NCI-H345 (cell line): Measurements from ENCODE around the gene SMC6.

Experiments
- DNase-seq: peaks from one replicate; lab custom pipeline; 2025; lab: John Stamatoyannopoulos, UW

The SMC6 gene

DNA sequence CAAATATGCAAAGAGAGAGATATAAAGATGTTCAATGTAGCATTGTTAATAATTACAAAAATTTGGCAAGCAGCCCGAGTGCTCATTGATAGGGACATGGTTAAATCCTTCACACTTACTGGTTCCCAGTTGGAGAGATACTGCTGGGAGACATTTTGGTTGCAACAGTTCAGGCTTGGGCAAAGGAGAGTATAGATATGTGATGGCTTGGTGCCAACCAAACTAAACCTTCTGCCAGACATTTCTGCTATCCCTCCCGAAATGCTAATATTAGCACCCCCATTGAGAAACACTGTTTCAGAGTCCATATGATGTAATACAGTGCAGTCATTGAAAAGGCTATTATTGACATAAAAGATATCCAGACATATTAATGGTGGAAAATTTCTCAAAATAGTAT, 11.8 kb upstream of the SMC6 start:
- DNase-seq, result no peak

GRCh38 chr2:17763641-17764333, 10.2 kb upstream of the SMC6 start:
- no peak for DNase-seq

DNA sequence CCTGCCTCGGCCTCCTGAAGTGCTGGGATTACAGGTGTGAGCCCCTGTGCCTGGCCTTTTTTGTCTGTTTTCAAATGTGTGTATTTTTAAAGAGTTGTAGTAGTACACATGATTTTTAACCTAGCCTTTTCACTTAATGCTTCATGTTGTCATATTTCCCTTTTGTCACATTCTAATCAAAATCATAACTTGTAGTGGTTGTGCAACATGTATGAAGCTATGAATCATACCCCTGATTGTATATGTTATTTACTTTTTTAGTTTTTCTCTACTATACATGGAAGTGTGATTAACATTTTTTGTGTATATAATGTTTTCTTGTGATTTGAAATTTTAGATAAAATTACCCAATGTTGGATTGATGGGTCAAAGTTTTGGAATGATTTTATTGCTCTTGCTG, 8.8 kb upstream of the SMC6 start:
- DNase-seq, result no peak

GRCh38 chr2:17759805-17760204, 6.2 kb upstream of the SMC6 start:
- no peak for DNase-seq

- DNase-seq, result no peak
These were observed 4.5 kb upstream of the SMC6 start for GRCh38 chr2:17758118-17758517.

DNA sequence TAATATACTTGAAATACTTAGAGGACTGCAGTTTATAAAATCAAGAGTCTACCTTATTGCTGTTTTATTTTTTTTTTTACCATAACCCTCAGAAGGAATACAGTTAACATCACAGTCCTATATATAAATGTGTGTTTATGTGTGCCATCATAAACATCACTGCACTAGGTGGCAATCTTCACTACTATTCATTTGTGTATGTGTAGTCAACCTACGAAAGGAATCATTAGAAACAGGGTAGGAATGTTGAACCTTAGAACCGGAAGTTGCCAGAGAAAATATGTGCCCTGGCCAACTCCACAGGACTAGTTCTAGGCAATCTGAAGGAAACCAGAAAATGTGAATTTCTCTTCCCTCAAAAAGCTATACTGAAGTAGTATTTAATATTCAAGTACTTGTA, 3.7 kb upstream of the SMC6 start:
- DNase-seq, result no peak

DNA sequence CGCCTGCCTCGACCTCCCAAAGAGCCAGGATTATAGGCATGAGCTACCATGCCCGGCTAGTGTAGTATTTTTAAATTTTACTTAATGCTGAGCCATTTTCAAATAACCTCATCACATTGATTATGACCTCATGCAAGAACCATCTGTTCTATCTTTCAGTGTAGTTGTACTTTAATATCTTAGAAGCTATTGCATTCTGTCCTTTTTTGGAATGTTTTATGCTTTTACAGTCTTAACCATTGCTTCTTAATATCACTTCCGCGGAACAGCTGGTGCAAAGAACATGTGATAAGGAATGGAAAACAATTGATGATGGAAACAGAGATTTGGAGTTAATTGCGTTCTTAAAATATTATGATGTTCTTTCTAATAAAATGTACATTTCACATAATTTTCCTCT, 3.1 kb upstream of the SMC6 start:
- DNase-seq, result no peak

- DNase-seq, result no peak
These were observed 1.3 kb upstream of the SMC6 start for GRCh38 chr2:17754773-17755425.

DNA sequence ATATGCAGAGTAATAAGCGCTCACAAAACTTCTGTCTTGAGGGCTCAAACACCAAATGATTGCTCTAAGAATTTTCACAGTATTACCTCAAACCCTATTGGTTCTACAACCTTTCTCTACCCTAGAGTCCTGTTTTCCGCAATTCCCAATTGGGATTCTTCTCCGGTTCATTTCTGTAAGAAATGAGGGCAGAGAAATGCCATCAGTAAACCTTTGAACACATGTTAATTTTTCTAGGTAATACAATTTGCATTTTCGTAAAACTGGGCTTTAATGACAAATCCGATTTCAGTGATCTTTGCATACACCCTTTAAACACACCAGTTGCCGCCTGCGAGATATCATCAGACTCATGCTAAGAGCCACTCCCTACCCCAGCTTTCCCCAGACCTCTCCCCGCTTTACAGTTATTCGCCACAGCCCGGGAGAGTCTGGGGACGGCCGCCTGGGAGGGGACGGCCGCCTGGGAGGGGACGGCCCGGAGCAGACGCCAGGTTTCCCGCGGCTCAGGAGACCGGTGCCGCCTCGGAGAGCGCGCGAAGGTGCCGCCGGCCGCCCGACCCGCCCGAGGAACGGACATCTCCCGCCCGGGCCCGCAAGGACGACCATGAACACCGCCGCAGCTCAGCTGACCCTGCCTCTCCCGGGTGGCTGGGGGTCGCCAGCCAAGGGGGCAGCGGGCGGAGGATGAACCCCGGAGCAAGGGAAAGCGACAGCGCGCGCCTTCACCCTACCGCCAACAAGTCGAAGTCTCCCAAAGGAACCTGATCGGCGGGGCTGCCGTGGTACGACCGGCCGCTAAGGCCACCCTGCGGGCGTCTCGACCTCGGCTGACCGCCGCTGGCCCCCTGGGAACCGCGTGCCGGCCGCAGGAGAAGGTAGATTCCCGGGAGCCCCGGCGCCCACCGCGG, 463 bp downstream of the SMC6 start:
- DNase-seq, result peak; percentile 46

GRCh38 chr2:17752246-17752645, 1.4 kb downstream of the SMC6 start:
- DNase-seq, result no peak

GRCh38 chr2:17749753-17750438, 3.7 kb downstream of the SMC6 start:
- no peak for DNase-seq

DNA sequence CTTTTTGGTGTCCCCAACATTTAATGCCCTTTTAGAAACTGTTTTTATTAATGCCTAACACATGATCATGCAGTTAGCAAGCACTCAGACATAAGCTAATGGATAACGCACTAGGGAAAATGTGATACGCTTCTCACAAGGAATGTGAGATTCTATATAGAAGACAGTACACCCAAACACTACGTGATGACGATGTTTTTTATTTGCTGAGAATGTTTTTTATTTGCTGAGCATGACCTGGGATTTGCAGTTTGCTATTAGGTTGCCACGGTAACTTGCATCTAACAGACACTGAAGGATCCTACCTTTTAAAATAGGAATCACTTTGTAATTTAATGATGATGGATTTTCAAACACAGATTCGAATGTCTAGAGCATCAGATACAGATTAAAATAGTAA, 4.9 kb downstream of the SMC6 start:
- no peak for DNase-seq

GRCh38 chr2:17747684-17748452, 5.7 kb downstream of the SMC6 start:
- DNase-seq, result no peak

DNA sequence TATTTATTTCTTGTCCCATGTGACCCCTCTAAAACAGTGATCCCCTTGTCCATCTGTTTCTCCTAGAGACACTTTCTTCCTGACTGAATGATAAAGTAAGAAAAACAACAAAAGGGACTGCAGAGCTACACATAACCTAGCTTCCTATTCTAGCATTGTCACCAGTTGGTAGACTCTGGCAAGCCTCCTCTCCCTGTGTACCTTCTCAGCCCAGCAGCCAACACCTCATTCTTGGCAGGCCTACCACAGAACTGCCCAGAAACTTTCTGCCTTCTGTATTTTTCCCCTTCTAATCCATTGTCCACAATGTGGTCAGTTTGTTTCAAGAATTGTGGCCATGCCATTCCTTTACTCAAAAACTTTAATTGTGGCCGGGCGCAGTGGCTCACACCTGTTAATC, 13.4 kb downstream of the SMC6 start:
- no peak for DNase-seq

DNA sequence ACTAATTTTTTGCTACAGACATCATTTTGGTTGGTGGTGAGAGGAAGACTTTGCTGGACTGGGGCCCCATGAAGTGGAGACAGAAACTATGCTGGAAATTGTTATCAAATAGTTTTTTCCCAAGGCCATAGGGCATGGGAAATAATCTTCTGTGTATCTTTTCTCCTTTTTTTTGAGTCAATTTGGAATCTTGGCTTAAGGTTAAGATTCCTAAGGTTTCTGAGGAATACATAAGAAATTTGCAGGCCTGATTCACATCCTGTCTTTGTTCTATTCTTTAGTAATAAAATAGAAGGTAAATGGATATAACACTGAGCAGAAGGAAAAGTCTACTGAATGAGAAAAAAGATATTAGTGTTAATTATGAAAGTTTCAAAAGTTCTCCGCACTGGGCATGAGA, 16.6 kb downstream of the SMC6 start:
- DNase-seq, result no peak

DNA sequence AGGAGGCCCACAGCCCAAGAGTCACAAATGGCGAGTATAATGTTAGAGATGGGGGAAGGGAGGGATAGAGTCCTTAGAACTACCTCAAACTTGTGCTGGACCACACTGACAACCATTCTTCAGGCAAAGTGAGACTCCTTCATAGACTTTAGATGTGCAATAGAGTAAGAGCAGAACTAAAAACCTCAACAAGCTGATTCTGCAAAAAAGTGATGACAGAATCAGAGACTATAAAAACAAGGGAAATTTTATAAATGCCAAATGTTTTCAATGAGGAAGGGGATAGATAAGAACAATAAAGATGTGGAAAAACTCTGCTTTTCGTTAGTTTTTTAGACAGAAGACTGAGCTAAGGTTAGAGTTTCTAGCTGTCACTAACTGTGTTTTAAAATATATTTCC, 17.7 kb downstream of the SMC6 start:
- DNase-seq, result no peak

GRCh38 chr2:17733599-17733998, 20.0 kb downstream of the SMC6 start:
- DNase-seq, result no peak

- DNase-seq, result no peak
These were observed 23.7 kb downstream of the SMC6 start for GRCh38 chr2:17729880-17730279.

DNA sequence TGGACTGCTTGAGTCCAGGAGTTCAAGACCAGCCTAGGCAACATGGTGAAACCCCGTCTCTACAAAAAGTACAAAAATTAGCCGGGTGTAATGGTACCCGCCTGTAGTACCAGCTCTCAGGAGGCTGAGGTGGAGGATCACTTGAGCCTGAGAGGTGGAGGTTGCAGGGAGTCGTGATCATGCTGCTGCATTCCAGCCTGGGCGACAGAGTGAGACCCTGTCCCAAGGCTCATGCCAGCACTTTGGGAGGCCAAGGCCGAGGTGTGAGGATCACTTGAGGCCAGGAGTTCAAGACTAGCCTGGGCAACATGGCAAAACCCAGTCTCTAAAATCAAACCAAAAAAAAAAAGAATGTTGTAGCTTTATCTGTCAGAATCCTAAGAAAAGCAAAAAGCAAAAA, 25.4 kb downstream of the SMC6 start:
- DNase-seq, result no peak

GRCh38 chr2:17719562-17720371, 33.8 kb downstream of the SMC6 start:
- no peak for DNase-seq

DNA sequence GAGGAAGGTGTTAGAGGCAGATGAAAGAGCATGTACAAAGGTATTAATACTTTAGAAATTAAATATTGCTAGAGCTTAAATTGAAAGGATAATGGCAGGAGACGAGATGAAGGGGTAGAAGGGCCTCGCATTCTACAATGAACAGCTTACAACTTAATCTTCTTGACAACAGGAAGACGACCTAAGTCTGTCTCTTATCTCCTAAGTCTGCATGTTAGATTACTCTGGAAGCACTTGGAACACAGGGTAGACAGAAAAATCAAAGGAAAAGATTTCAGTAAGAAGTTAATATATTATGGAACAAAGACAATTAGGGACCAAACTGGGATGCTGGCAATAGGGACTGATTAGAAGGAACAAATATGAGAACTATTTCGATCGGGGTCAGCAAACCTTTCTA, 34.9 kb downstream of the SMC6 start:
- no peak for DNase-seq
